ENCODE results near the gene METTL25B. TPM values are rescaled to one million over a fixed set of nuclear protein-coding genes. Genes with fewer than 3 reads are reported as not detected.

METTL25B gene
- total RNA-seq, 1 donor: 12.5 TPM

- TF ChIP-seq, protein P1, sequence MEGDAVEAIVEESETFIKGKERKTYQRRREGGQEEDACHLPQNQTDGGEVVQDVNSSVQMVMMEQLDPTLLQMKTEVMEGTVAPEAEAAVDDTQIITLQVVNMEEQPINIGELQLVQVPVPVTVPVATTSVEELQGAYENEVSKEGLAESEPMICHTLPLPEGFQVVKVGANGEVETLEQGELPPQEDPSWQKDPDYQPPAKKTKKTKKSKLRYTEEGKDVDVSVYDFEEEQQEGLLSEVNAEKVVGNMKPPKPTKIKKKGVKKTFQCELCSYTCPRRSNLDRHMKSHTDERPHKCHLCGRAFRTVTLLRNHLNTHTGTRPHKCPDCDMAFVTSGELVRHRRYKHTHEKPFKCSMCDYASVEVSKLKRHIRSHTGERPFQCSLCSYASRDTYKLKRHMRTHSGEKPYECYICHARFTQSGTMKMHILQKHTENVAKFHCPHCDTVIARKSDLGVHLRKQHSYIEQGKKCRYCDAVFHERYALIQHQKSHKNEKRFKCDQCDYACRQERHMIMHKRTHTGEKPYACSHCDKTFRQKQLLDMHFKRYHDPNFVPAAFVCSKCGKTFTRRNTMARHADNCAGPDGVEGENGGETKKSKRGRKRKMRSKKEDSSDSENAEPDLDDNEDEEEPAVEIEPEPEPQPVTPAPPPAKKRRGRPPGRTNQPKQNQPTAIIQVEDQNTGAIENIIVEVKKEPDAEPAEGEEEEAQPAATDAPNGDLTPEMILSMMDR (IDR thresholded peaks at IDR 0.05; ENCODE audit: insufficient read depth, low read depth, low read length): no peak
- H3K4me3 ChIP-seq (ENCODE audit: low read depth, low read length): no peak overlapping the region
- DNase-seq (ENCODE audit: low read depth): no peak
Observed at GRCh38 chr1:156765666-156766065, 37.4 kb downstream of the METTL25B start.

DNA sequence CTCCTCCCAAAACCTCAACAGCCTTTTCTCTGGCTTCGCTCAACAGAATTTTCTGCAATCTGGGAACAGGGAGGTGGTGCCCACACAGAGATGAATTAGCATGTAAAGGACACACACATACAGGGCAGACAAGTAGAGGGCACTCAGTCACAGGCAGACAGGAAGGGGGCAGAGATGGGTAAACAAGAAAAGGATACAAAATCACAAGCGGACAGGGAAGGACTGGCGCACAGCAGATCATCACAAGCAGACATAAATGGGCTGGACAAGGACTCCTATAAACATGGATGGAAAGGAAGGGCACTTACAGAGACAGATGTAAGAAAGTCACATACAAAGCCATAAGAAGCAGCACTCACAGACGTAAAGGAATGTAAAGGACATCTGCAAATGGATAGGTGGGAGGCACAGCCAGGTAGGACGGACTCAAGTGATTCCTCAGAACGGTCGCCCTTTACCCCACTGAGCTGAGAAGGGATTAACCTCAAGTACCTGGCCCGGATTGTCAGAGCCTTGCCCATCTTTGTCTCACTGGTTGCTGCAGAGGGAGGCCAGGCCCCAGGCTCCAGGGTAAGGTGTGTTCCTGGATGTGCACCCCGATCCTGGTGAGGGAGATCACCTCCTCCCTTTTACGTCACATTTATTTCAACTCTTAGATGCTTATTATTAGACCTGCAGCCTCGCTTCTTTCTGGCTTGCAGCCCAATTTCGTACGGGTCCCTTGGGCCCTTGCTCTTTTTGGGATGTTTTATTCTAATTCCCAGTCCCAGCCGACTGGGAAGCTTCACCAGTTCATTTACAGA, 38.2 kb downstream of the METTL25B start:
- TF ChIP-seq, protein P1 (IDR thresholded peaks at IDR 0.05; ENCODE audit: insufficient read depth, low read depth, low read length): no peak

GRCh38 chr1:156767101-156767878, 39.0 kb downstream of the METTL25B start, which contains the start of gene PRCC:
PRCC (plus strand) TSS chr1:156767535; CDS start chr1:156767772, 237 bp downstream.
- H3K4me3 ChIP-seq (ENCODE audit: low read depth, low read length): peak within 1 kb of the TSS; percentile 94
- DNase-seq (ENCODE audit: low read depth): peak; percentile 100
- TF ChIP-seq, protein P1 (IDR thresholded peaks at IDR 0.05; ENCODE audit: insufficient read depth, low read depth, low read length): no peak

More for the DNA sequence above, 38.2 kb downstream of the METTL25B start:
- peak overlapping the region; percentile 94 for H3K4me3 ChIP-seq (ENCODE audit: low read depth, low read length)
- peak; percentile 18 for DNase-seq (ENCODE audit: low read depth)

GRCh38 chr1:156767879-156768604, 39.8 kb downstream of the METTL25B start:
- TF ChIP-seq, protein P1 (IDR thresholded peaks at IDR 0.05; ENCODE audit: insufficient read depth, low read depth, low read length): no peak
- DNase-seq (ENCODE audit: low read depth): peak; percentile 34
- peak overlapping the region; percentile 94 for H3K4me3 ChIP-seq (ENCODE audit: low read depth, low read length)

DNA sequence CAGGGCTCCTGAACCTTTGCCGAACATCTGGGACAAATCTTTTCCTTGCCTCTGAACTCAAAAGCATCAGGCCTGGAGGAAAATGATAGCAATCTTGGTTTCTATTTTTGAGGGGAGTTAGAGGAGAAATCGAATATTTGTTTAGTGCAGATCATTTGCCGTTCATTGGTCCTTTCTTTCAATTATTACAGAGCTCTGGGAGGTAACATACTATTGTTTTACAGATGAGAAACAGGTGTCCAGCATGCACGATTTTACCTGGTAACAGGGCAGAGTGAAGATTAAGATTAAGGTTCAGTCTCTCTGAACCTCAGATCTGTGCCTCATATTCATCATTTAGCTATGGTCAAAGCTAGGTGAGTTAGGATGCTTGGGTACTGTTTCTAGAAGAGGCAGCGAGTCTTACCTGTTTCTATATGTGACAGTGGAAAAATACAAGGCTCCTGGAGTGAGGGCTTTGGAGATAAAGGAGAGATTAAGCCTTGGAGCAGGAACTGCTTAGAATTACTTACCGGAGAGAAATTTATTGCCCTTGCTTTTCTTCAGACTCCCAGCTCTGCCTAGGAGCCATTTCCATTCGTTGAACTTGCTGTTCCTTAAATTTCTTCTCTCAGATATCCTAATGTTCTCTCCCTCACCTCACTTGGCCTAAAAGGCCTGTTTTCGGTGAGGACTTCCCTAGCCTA, 40.5 kb downstream of the METTL25B start:
- peak overlapping the region; percentile 94 for H3K4me3 ChIP-seq (ENCODE audit: low read depth, low read length)
- TF ChIP-seq, protein P1 (IDR thresholded peaks at IDR 0.05; ENCODE audit: insufficient read depth, low read depth, low read length): no peak
- peak; percentile 19 for DNase-seq (ENCODE audit: low read depth)

DNA sequence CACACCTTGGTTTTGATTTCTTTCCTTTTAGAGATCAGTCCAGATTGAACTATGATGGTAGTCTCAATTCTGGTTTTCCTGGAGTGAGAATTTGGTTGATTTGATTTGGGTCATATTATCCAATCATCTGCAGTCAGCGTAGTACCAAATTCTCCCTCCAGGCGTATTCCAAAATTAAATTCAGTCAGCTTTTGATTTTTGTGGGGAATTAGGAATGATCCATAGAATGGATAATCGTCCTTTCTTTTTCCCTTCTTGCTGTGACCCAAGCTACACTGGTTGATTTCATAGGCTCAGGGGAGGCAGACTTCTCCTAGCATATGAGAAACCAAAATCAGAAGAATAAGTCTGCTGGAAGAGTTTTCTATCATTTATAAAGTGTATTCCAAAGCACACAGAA, 44.0 kb downstream of the METTL25B start:
- TF ChIP-seq, protein P1 (IDR thresholded peaks at IDR 0.05; ENCODE audit: insufficient read depth, low read depth, low read length): no peak
- DNase-seq (ENCODE audit: low read depth): no peak
- no peak overlapping the region for H3K4me3 ChIP-seq (ENCODE audit: low read depth, low read length)

All from fibroblast of villous mesenchyme (primary cell).